KMS-11 (cell line): ENCODE measurements around the gene RASSF9.

Source experiments
- H2AFZ ChIP-seq: fragments of 200-600 bp; sonication (generic); 2 replicates; pipeline ENCODE4 v1.6.1; 2016; ENCODE audit warnings: antibody characterized with exemption, mixed run types, low read depth
- H3K27ac ChIP-seq: fragments of 200-600 bp; sonication (generic); 2 replicates; pipeline ENCODE4 v1.6.1; 2016; ENCODE audit warnings: mild to moderate bottlenecking, mixed run types
- H3K27me3 ChIP-seq: fragments of 200-600 bp; sonication (generic); 2 replicates; pipeline ENCODE4 v1.6.1; 2017; ENCODE audit warnings: mild to moderate bottlenecking, low read depth, mixed run types, moderate library complexity; ENCODE audit not compliant: insufficient read depth
- H3K36me3 ChIP-seq: fragments of 200-600 bp; sonication (generic); 2 replicates; pipeline ENCODE4 v1.6.1; 2017; ENCODE audit warnings: mild to moderate bottlenecking, mixed run types; ENCODE audit not compliant: insufficient read depth
- H3K4me1 ChIP-seq: fragments of 200-600 bp; sonication (generic); 2 replicates; pipeline ENCODE4 v1.6.1; 2016; ENCODE audit warnings: mild to moderate bottlenecking, low read depth, mixed run types; ENCODE audit not compliant: poor library complexity, severe bottlenecking
- H3K4me2 ChIP-seq: fragments of 200-600 bp; sonication (generic); 2 replicates; pipeline ENCODE4 v1.7.0; 2016; ENCODE audit warnings: mild to moderate bottlenecking, mixed run types
- H3K4me3 ChIP-seq: fragments of 200-600 bp; sonication (generic); IDR thresholded peaks from 2 replicates; pipeline ENCODE4 v1.6.1; 2017; ENCODE audit warnings: low read depth, low read length, mixed read lengths; ENCODE audit not compliant: insufficient read depth
- H3K79me2 ChIP-seq: fragments of 200-600 bp; sonication (generic); 2 replicates; pipeline ENCODE4 v1.6.1; 2016; ENCODE audit warnings: low read depth, mixed run types; ENCODE audit not compliant: insufficient read depth
- H3K9ac ChIP-seq: fragments of 200-600 bp; sonication (generic); 2 replicates; pipeline ENCODE4 v1.6.1; 2016; ENCODE audit warnings: mild to moderate bottlenecking, mixed run types
- H4K20me1 ChIP-seq: fragments of 200-600 bp; sonication (generic); 2 replicates; pipeline ENCODE4 v1.6.1; 2016; ENCODE audit warnings: mild to moderate bottlenecking, mixed run types; ENCODE audit not compliant: insufficient read depth
- CTCF ChIP-seq: fragments of 200-600 bp; sonication (generic); conservative IDR thresholded peaks from 2 replicates; pipeline ENCODE4 v1.6.1; 2017; ENCODE audit warnings: low read depth, mild to moderate bottlenecking, antibody characterized with exemption, low read length, moderate library complexity, mixed read lengths

RASSF9 gene

GRCh38 chr12:85834378-85834777 is 1.8 kb downstream of the RASSF9 start:
- H4K20me1 ChIP-seq, result no peaks in the 10 kb centered on the region
- no peaks in the 10 kb centered on the region for H3K79me2 ChIP-seq
- no peak overlapping the region for H3K9ac ChIP-seq
- no peaks in the 10 kb centered on the region for H3K27me3 ChIP-seq
- TF ChIP-seq CTCF, result no peak
- H2AFZ ChIP-seq, result no peak overlapping the region
- H3K4me1 ChIP-seq, result no peaks in the 10 kb centered on the region
- no peak overlapping the region for H3K4me3 ChIP-seq
- H3K36me3 ChIP-seq, result no peaks in the 10 kb centered on the region
- H3K4me2 ChIP-seq, result no peak overlapping the region
- no peak overlapping the region for H3K27ac ChIP-seq

- H3K4me3 ChIP-seq, result no peak overlapping the region
- no peak overlapping the region for H3K9ac ChIP-seq
- H2AFZ ChIP-seq, result no peak overlapping the region
- TF ChIP-seq CTCF, result no peak
- H3K4me1 ChIP-seq, result no peaks in the 10 kb centered on the region
- no peaks in the 10 kb centered on the region for H3K79me2 ChIP-seq
- no peak overlapping the region for H3K27ac ChIP-seq
- no peaks in the 10 kb centered on the region for H4K20me1 ChIP-seq
- H3K4me2 ChIP-seq, result no peak overlapping the region
- no peaks in the 10 kb centered on the region for H3K27me3 ChIP-seq
- no peaks in the 10 kb centered on the region for H3K36me3 ChIP-seq
Measured at GRCh38 chr12:85833579-85833978, 2.6 kb downstream of the RASSF9 start.

- Histone ChIP-seq H3K4me3 (no peak overlapping the region), H4K20me1 (no peaks in the 10 kb centered on the region), H3K4me1 (no peaks in the 10 kb centered on the region), H3K4me2 (no peak overlapping the region), H3K79me2 (no peaks in the 10 kb centered on the region), H3K9ac (no peak overlapping the region), H3K36me3 (no peaks in the 10 kb centered on the region), H3K27me3 (no peaks in the 10 kb centered on the region), H2AFZ (no peak overlapping the region), H3K27ac (no peak overlapping the region)
- no peak for TF ChIP-seq CTCF
Measured at GRCh38 chr12:85831327-85831990, 4.8 kb downstream of the RASSF9 start.

- Histone ChIP-seq H3K27me3 (no peaks in the 10 kb centered on the region), H2AFZ (no peak overlapping the region), H3K4me3 (no peak overlapping the region), H3K36me3 (no peaks in the 10 kb centered on the region), H3K27ac (no peak overlapping the region), H3K4me2 (no peak overlapping the region), H4K20me1 (no peaks in the 10 kb centered on the region), H3K4me1 (no peaks in the 10 kb centered on the region), H3K9ac (no peak overlapping the region), H3K79me2 (no peaks in the 10 kb centered on the region)
- TF ChIP-seq CTCF, result no peak
Measured at GRCh38 chr12:85829391-85829790, 6.8 kb downstream of the RASSF9 start.
